Fibroblast of mammary gland (primary cell): ENCODE data around the gene CLEC4E.

Experiments used
- DNase-seq: peaks from one replicate; pipeline ENCODE4 v3.0.0-alpha.2; 2010; ENCODE audit warnings: low read depth
- H3K4me3 ChIP-seq: 2 replicates; pipeline ENCODE4 v1.5.1; 2011; ENCODE audit warnings: low read depth, mild to moderate bottlenecking, low read length, moderate library complexity; ENCODE audit not compliant: control insufficient read depth
- TF ChIP-seq, protein P1 (sequence below): conservative IDR thresholded peaks from 2 replicates; pipeline ENCODE4 v1.5.1; 2011; ENCODE audit warnings: low read depth, low read length, inconsistent platforms; ENCODE audit not compliant: control insufficient read depth, insufficient read depth

The CLEC4E gene

GRCh38 chr12:8554451-8555195 is 13.9 kb upstream of the CLEC4E start:
- peak; percentile 30 for DNase-seq
- H3K4me3 ChIP-seq, result no peak overlapping the region
- TF ChIP-seq, protein P1, sequence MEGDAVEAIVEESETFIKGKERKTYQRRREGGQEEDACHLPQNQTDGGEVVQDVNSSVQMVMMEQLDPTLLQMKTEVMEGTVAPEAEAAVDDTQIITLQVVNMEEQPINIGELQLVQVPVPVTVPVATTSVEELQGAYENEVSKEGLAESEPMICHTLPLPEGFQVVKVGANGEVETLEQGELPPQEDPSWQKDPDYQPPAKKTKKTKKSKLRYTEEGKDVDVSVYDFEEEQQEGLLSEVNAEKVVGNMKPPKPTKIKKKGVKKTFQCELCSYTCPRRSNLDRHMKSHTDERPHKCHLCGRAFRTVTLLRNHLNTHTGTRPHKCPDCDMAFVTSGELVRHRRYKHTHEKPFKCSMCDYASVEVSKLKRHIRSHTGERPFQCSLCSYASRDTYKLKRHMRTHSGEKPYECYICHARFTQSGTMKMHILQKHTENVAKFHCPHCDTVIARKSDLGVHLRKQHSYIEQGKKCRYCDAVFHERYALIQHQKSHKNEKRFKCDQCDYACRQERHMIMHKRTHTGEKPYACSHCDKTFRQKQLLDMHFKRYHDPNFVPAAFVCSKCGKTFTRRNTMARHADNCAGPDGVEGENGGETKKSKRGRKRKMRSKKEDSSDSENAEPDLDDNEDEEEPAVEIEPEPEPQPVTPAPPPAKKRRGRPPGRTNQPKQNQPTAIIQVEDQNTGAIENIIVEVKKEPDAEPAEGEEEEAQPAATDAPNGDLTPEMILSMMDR, result no peak

- H3K4me3 ChIP-seq, result no peak overlapping the region
Observed at GRCh38 chr12:8553088-8553627, 12.5 kb upstream of the CLEC4E start.

GRCh38 chr12:8549381-8549780 is 8.7 kb upstream of the CLEC4E start:
- no peak overlapping the region for H3K4me3 ChIP-seq
- peak; percentile 59 for DNase-seq
- TF ChIP-seq, protein P1, result no peak

More at GRCh38 chr12:8553088-8553627, 12.5 kb upstream of the CLEC4E start:
- no peak for DNase-seq
- TF ChIP-seq, protein P1, result no peak

- H3K4me3 ChIP-seq, result no peak overlapping the region
- TF ChIP-seq, protein P1, result no peak
- no peak for DNase-seq
Observed at GRCh38 chr12:8548192-8548591, 7.5 kb upstream of the CLEC4E start.

DNA sequence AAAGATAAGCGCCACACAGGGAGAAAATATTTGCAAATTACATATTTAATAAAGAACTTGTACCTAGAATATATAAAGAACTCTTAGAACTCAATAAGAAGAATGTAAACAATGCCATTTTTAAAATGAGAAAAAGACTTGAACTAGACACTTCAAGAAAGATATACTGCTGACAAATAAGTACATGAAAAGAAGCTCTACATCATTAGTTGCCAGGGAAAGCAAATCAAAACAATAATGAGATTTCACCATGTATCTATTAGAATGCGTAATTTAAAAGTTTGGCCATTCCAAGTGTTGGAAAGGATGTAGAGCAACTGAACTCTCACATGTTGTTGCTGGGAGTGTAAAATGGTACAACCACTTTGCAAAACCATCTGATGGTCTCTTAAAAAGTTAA is 6.9 kb upstream of the CLEC4E start:
- no peak overlapping the region for H3K4me3 ChIP-seq
- DNase-seq, result no peak
- TF ChIP-seq, protein P1, result no peak

DNA sequence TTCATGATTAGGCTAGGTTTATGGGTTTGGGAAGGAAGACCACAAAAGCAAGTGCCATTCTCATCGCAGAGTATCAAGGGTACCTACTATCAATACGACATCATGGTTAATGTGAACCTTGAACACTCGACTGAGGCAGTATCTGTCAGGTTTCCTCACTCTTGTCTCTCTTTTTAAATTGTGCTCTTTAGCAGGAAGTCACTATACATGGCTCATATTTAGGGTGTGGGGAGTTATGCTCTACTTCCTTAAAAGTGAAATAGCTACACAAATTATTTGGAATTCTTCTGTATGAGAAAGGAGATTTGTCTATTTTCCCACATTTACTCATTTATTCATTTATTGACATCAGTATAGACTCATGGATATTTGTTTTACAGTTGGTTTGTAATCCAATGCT is 5.9 kb upstream of the CLEC4E start:
- no peak for DNase-seq
- TF ChIP-seq, protein P1, result no peak

More for the DNA sequence above, 5.9 kb upstream of the CLEC4E start:
- H3K4me3 ChIP-seq, result no peak overlapping the region
